IMR-90 (cell line): ENCODE data around the gene CCDC40. TPM values are rescaled to one million over a fixed set of nuclear protein-coding genes. Genes with fewer than 3 reads are reported as not detected.
A peak's percentile ranks its signal among the peaks of the same experiment; 100 is the strongest.

Experiments used
- ATAC-seq: fragments of 200-7000 bp; cut with Tn5 transposase; 2 replicates; pipeline ENCODE4 v1.9.1; 2020; ENCODE audit warnings: low read depth, mild to moderate bottlenecking, moderate library complexity
- BruUV-seq: library from RNA; stranded (reverse); fragments of 400-500 nt; replicated peaks from 2 replicates; lab custom pipeline; 2021; lab: Mats Ljungman, UMichigan
- CTCF ChIA-PET: fragments of 300-600 bp; formaldehyde crosslinking; extraction: SDS; loops from one replicate; lab custom pipeline; 2021; ENCODE audit warnings: antibody characterized with exemption; lab: Yijun Ruan, JAX
- POLR2A ChIA-PET: fragments of 300-600 bp; sonication (Branson Sonifier 250); formaldehyde crosslinking; loops from one replicate; lab custom pipeline; 2022; ENCODE audit warnings: antibody characterized with exemption; ENCODE audit not compliant: unreplicated experiment; lab: Charles Lee
- DNase-seq: peaks from one replicate; pipeline ENCODE4 v3.0.0; 2013
- H2AFZ ChIP-seq: replicated peaks from 2 replicates; pipeline ENCODE3; 2013; ENCODE audit warnings: low read length, mild to moderate bottlenecking; ENCODE audit not compliant: poor library complexity
- H2AK5ac ChIP-seq: 2 replicates; pipeline ENCODE4 v1.6.1; 2013; ENCODE audit warnings: low read depth, low read length, inconsistent platforms
- H2AK9ac ChIP-seq: replicated peaks from 2 replicates; pipeline ENCODE3; 2013; ENCODE audit warnings: mild to moderate bottlenecking, low read depth, low read length, moderate library complexity; ENCODE audit not compliant: poor library complexity
- H2BK120ac ChIP-seq: 2 replicates; pipeline ENCODE4 v1.6.1; 2013; ENCODE audit warnings: low read depth, low read length, inconsistent platforms
- H2BK15ac ChIP-seq: 3 replicates; pipeline ENCODE4 v1.6.1; 2013; ENCODE audit warnings: low read depth, low read length, inconsistent platforms
- H2BK20ac ChIP-seq: 2 replicates; pipeline ENCODE4 v1.6.1; 2013; ENCODE audit warnings: low read depth, mild to moderate bottlenecking, inconsistent platforms, low read length, moderate library complexity
- H2BK5ac ChIP-seq: 2 replicates; pipeline ENCODE4 v1.6.1; 2013; ENCODE audit warnings: mild to moderate bottlenecking, low read depth, low read length, inconsistent platforms; ENCODE audit not compliant: poor library complexity, severe bottlenecking
- H3K14ac ChIP-seq: replicated peaks from 2 replicates; pipeline ENCODE4 v1.6.1; 2013; ENCODE audit warnings: low read depth, low read length, inconsistent platforms
- H3K18ac ChIP-seq: 2 replicates; pipeline ENCODE4 v1.6.1; 2013; ENCODE audit warnings: low read depth, low read length, control low read depth
- H3K23ac ChIP-seq: 2 replicates; pipeline ENCODE4 v1.6.1; 2013; ENCODE audit warnings: low read depth, low read length, inconsistent platforms
- H3K27ac ChIP-seq: 2 replicates; pipeline ENCODE4 v1.5.1; 2013; ENCODE audit warnings: mild to moderate bottlenecking, control low read depth, low read length; ENCODE audit not compliant: insufficient read depth
- H3K27me3 ChIP-seq: 2 replicates; pipeline ENCODE4 v1.6.1; 2013; ENCODE audit warnings: low read length; ENCODE audit not compliant: control insufficient read depth, insufficient read depth
- H3K36me3 ChIP-seq: 2 replicates; pipeline ENCODE4 v1.6.1; 2013; ENCODE audit warnings: low read length, mixed read lengths; ENCODE audit not compliant: control insufficient read depth, insufficient read depth
- H3K4ac ChIP-seq: 2 replicates; pipeline ENCODE4 v1.6.1; 2013; ENCODE audit warnings: low read depth, low read length, inconsistent platforms
- H3K4me1 ChIP-seq: 2 replicates; pipeline ENCODE4 v1.6.1; 2013; ENCODE audit warnings: low read length, mixed read lengths; ENCODE audit not compliant: control insufficient read depth, insufficient read depth
- H3K4me2 ChIP-seq: 2 replicates; pipeline ENCODE4 v1.6.1; 2013; ENCODE audit warnings: low read depth, mild to moderate bottlenecking, control low read depth, low read length, moderate library complexity
- H3K4me3 ChIP-seq: 2 replicates; pipeline ENCODE4 v1.5.1; 2013; ENCODE audit warnings: low read depth, mild to moderate bottlenecking, control low read depth, low read length, moderate library complexity; ENCODE audit not compliant: insufficient read depth
- H3K56ac ChIP-seq: 2 replicates; pipeline ENCODE4 v1.6.1; 2013; ENCODE audit warnings: low read length, inconsistent platforms; ENCODE audit not compliant: insufficient read depth; ENCODE audit errors: extremely low read depth
- H3K79me1 ChIP-seq, 2 experiments: 2 replicates each; pipeline ENCODE4 v1.6.1; 2013; ENCODE audit warnings: low read length in 2 of 2, inconsistent platforms in 1 of 2, low read depth in 1 of 2
- H3K9ac ChIP-seq: 2 replicates; pipeline ENCODE4 v1.6.1; 2013; ENCODE audit warnings: low read depth, low read length, control low read depth
- H3K9me1 ChIP-seq: 2 replicates; pipeline ENCODE4 v1.6.1; 2013; ENCODE audit warnings: low read length, inconsistent platforms; ENCODE audit not compliant: insufficient read depth
- H3K9me3 ChIP-seq: 2 replicates; pipeline ENCODE4 v1.6.1; 2013; ENCODE audit warnings: low read length; ENCODE audit not compliant: control insufficient read depth, insufficient read depth
- H4K20me1 ChIP-seq: 2 replicates; pipeline ENCODE4 v1.6.1; 2013; ENCODE audit warnings: low read length, inconsistent platforms; ENCODE audit not compliant: insufficient read depth
- H4K5ac ChIP-seq: 2 replicates; pipeline ENCODE4 v1.6.1; 2013; ENCODE audit warnings: mild to moderate bottlenecking, low read depth, low read length, control low read depth
- H4K8ac ChIP-seq, 2 experiments: 2 replicates each; pipeline ENCODE4 v1.6.1; 2013; ENCODE audit warnings: low read depth in 2 of 2, low read length in 2 of 2, control low read depth in 1 of 2, inconsistent platforms in 1 of 2
- H4K91ac ChIP-seq: 2 replicates; pipeline ENCODE4 v1.6.1; 2013; ENCODE audit warnings: low read depth, low read length, inconsistent platforms; ENCODE audit not compliant: insufficient read depth
- BHLHE40 ChIP-seq: fragments of 150-350 bp; IDR thresholded peaks from 2 replicates; pipeline ENCODE4 v1.6.1; 2016; ENCODE audit warnings: mild to moderate bottlenecking, low read depth, low read length
- FOS ChIP-seq: fragments of 150-350 bp; IDR thresholded peaks from 2 replicates; pipeline ENCODE4 v1.6.1; 2016; ENCODE audit warnings: low read depth, low read length
- MAFK ChIP-seq: IDR thresholded peaks from 2 replicates; pipeline ENCODE4 v1.6.1; 2012; ENCODE audit warnings: low read depth, low read length, improper control_type of control experiment
- MAZ ChIP-seq: IDR thresholded peaks from 2 replicates; pipeline ENCODE4 v1.6.1; 2012; ENCODE audit warnings: low read depth, mild to moderate bottlenecking, low read length, improper control_type of control experiment, moderate library complexity, borderline replicate concordance
- MXI1 ChIP-seq: IDR thresholded peaks from 2 replicates; pipeline ENCODE4 v1.6.1; 2012; ENCODE audit warnings: low read depth, mild to moderate bottlenecking, low read length, moderate library complexity, borderline replicate concordance
- NFE2L2 ChIP-seq: fragments of 150-350 bp; IDR thresholded peaks from 2 replicates; pipeline ENCODE4 v1.6.1; 2016; ENCODE audit warnings: low read depth, mild to moderate bottlenecking, low read length
- POLR2A ChIP-seq: IDR thresholded peaks from 2 replicates; pipeline ENCODE4 v1.6.1; 2012; ENCODE audit warnings: mild to moderate bottlenecking, low read depth, low read length
- RAD21 ChIP-seq: IDR thresholded peaks from 2 replicates; pipeline ENCODE4 v1.6.1; 2012; ENCODE audit warnings: low read length, improper control_type of control experiment
- RCOR1 ChIP-seq: IDR thresholded peaks from 2 replicates; pipeline ENCODE4 v1.6.1; 2012; ENCODE audit warnings: mild to moderate bottlenecking, low read length, improper control_type of control experiment; ENCODE audit not compliant: insufficient replicate concordance
- RFX5 ChIP-seq: IDR thresholded peaks from 2 replicates; pipeline ENCODE4 v1.8.0; 2012; ENCODE audit warnings: low read depth, mild to moderate bottlenecking, low read length, moderate library complexity
- SMC3 ChIP-seq: fragments of 150-350 bp; IDR thresholded peaks from 2 replicates; pipeline ENCODE4 v1.6.1; 2016; ENCODE audit warnings: low read depth, mild to moderate bottlenecking, antibody characterized with exemption, low read length, moderate library complexity
- WGBS, 2 experiments: methylation state at CpG; one replicate each; pipeline versions ENCODE4 v1.1.5 to v1.1.7; 2013; ENCODE audit warnings: missing lambda C conversion rate in 2 of 2; ENCODE audit not compliant: insufficient read length in 1 of 2; ENCODE audit errors: extremely low coverage in 2 of 2; 5-methylcytosine and 5-hydroxymethylcytosine counted together
- dilution Hi-C: fragments of 300-500 bp; cut with HindIII; formaldehyde crosslinking; loops from one replicate; pipeline ENCODE4 v1.14.3; 2018; ENCODE audit warnings: low sequenced_read_pairs; ENCODE audit not compliant: unreplicated experiment
- in situ Hi-C: fragments of 300-500 bp; cut with MboI; formaldehyde crosslinking; loops from 3 replicates; pipeline ENCODE4 v1.14.3; 2019; ENCODE audit warnings: low sequenced_read_pairs, inconsistent platforms, mixed read lengths
- intact Hi-C: fragments of 100-400 bp; cut with micrococcal nuclease; formaldehyde crosslinking; loops from 2 replicates; pipeline ENCODE4 v1.10.0; 2022
- polyA plus RNA-seq, 3 experiments: library from polyadenylated mRNA; depleted of rRNA; stranded (reverse); fragments of >200 nt; gene quantifications; 2 replicates each; pipeline ENCODE4 v1.2.3, GENCODE V29; 2012; ENCODE audit warnings: low replicate concordance in 1 of 3
- total RNA-seq: library from RNA; depleted of rRNA; stranded (reverse); fragments of >200 nt; gene quantifications from 2 replicates; pipeline ENCODE4 v1.2.3, GENCODE V29; 2012
- TF ChIP-seq, protein P1 (sequence below): fragments of 150-350 bp; IDR thresholded peaks from 2 replicates; pipeline ENCODE4 v1.6.1; 2016; ENCODE audit warnings: low read depth, mild to moderate bottlenecking, low read length, moderate library complexity, borderline replicate concordance
- TF ChIP-seq, protein P2 (sequence below): conservative IDR thresholded peaks from 2 replicates; pipeline ENCODE4 v1.5.1; 2012; ENCODE audit warnings: mild to moderate bottlenecking, low read depth, low read length, improper control_type of control experiment
- TF ChIP-seq, protein P3 (sequence below): fragments of 150-350 bp; IDR thresholded peaks from 2 replicates; pipeline ENCODE4 v1.6.1; 2017; ENCODE audit warnings: mild to moderate bottlenecking, antibody characterized with exemption, low read length, low read depth

CCDC40 gene
- total and polyA plus RNA-seq, 2 of the 4 experiments (the other 2 are of a cell fraction): 0.90 to 4.7 TPM

DNA sequence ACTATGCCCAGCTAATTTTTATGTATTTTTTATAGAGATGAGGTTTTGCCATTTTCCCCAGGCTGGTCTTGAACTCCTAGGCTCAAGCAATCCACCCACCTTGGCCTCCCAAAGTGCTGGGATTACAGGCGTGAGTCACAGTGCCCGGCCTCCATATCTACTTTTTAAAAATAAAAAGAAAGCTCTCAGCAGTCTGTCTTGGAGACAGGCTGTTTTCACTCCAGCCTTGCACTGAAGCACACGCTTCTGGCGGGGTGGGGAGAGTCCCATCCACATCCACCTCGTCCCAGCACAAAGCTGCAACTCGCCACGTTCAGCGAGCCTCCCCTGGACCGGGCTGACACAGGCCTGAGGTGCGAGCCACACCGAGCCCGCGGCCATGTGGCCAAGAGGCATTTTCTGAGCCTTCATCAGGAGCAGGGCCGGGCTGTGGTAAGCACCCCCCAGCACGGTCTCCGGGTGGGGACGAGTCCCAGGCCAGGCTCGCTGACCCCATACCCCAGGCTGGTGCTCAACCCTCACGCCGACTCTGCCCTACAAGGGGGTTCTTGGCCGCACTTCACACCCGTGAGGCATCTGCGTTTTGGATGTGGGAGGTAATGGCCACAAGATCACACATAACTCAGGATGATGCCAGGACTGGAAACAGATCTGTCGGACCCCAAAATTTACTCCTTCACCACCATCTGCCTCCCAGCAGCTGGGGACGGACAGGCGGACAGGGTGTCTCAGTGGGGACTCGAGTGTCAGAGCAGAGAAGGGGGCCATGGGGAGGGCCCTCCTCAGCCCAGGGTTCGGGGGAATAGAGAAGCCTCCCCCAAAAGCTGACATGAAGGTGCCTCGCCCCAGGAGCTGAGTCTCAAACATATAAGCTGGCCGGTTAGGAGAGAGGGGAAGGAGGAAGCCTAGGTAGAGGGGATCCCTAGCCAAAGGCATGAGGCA is 29.4 kb upstream of the CCDC40 start:
- H2BK20ac ChIP-seq: no peak overlapping the region
- POLR2A ChIA-PET: no interaction called here
- no peak overlapping the region for H3K56ac ChIP-seq
- no peaks in the 10 kb centered on the region for H3K9me1 ChIP-seq
- no peak overlapping the region for H4K91ac ChIP-seq
- no peak overlapping the region for H3K27ac ChIP-seq
- H2AK9ac ChIP-seq: peak overlapping the region; percentile 1
- no peak overlapping the region for H4K5ac ChIP-seq
- dilution Hi-C loops (no loop called here), in situ Hi-C loops (no loop called here), intact Hi-C loops (loop anchor here (5.0 kb wide), 2 partner anchors 75 to 255 kb away; partner anchors contain the start of gene RNF213)
- ATAC-seq: no peak
- H2BK120ac ChIP-seq: no peak overlapping the region
- H4K20me1 ChIP-seq: peaks cover 26% of the 10 kb centered on the region
- no peak overlapping the region for H3K18ac ChIP-seq
- CTCF ChIA-PET: interaction anchor here (0.5 kb wide), 1 partner anchor 9 kb away, joined by 3 read pairs; no protein-coding TSS in a partner anchor
- H3K4me3 ChIP-seq: no peak overlapping the region
- no peaks in the 10 kb centered on the region for H3K9me3 ChIP-seq
- no TSS peak for BruUV-seq
- H4K8ac ChIP-seq: no peak overlapping the region
- no peak overlapping the region for H2AK5ac ChIP-seq
- H3K14ac ChIP-seq: no peak overlapping the region
- no peak overlapping the region for H3K4me2 ChIP-seq
- H3K4ac ChIP-seq: no peak overlapping the region
- WGBS, 2 experiments: 91% methylated on average over 8 of the region's 30 CpGs; no CpG with 5 or more reads in 1 of the 2 experiments
- H2BK15ac ChIP-seq: no peak overlapping the region
- H3K36me3 ChIP-seq: peaks cover 10% of the 10 kb centered on the region; the same call in 1 of the 2 replicates
- no peak for DNase-seq
- peaks cover 0 to 19% of the 10 kb centered on the region in 2 experiments; a peak in 3 of 4 replicates for H3K79me1 ChIP-seq
- no peaks in the 10 kb centered on the region; the same call in 1 of the 2 replicates for H3K4me1 ChIP-seq
- no peak overlapping the region for H2AFZ ChIP-seq
- no peaks in the 10 kb centered on the region for H3K27me3 ChIP-seq
- H2BK5ac ChIP-seq: no peak overlapping the region
- H3K9ac ChIP-seq: no peak overlapping the region
- no peak overlapping the region for H3K23ac ChIP-seq
- TF ChIP-seq, protein P1, sequence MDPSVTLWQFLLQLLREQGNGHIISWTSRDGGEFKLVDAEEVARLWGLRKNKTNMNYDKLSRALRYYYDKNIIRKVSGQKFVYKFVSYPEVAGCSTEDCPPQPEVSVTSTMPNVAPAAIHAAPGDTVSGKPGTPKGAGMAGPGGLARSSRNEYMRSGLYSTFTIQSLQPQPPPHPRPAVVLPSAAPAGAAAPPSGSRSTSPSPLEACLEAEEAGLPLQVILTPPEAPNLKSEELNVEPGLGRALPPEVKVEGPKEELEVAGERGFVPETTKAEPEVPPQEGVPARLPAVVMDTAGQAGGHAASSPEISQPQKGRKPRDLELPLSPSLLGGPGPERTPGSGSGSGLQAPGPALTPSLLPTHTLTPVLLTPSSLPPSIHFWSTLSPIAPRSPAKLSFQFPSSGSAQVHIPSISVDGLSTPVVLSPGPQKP: no peak
- no peak for TF ChIP-seq MXI1
- no peak for TF ChIP-seq RCOR1
- TF ChIP-seq, protein P2, sequence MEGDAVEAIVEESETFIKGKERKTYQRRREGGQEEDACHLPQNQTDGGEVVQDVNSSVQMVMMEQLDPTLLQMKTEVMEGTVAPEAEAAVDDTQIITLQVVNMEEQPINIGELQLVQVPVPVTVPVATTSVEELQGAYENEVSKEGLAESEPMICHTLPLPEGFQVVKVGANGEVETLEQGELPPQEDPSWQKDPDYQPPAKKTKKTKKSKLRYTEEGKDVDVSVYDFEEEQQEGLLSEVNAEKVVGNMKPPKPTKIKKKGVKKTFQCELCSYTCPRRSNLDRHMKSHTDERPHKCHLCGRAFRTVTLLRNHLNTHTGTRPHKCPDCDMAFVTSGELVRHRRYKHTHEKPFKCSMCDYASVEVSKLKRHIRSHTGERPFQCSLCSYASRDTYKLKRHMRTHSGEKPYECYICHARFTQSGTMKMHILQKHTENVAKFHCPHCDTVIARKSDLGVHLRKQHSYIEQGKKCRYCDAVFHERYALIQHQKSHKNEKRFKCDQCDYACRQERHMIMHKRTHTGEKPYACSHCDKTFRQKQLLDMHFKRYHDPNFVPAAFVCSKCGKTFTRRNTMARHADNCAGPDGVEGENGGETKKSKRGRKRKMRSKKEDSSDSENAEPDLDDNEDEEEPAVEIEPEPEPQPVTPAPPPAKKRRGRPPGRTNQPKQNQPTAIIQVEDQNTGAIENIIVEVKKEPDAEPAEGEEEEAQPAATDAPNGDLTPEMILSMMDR: no peak
- no peak for TF ChIP-seq MAFK
- no peak for TF ChIP-seq MAZ
- no peak for TF ChIP-seq SMC3
- TF ChIP-seq, protein P3, sequence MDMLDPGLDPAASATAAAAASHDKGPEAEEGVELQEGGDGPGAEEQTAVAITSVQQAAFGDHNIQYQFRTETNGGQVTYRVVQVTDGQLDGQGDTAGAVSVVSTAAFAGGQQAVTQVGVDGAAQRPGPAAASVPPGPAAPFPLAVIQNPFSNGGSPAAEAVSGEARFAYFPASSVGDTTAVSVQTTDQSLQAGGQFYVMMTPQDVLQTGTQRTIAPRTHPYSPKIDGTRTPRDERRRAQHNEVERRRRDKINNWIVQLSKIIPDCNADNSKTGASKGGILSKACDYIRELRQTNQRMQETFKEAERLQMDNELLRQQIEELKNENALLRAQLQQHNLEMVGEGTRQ: no peak
- TF ChIP-seq FOS: no peak
- no peak for TF ChIP-seq POLR2A
- no peak for TF ChIP-seq RFX5
- TF ChIP-seq NFE2L2: no peak
- no peak for TF ChIP-seq RAD21
- no peak for TF ChIP-seq BHLHE40
